H9 (cell line): ENCODE measurements around the gene IGDCC3. TPM values are rescaled to one million over a fixed set of nuclear protein-coding genes. Genes with fewer than 3 reads are reported as not detected.
A peak's percentile ranks its signal among the peaks of the same experiment; 100 is the strongest.

Experiments
- DNase-seq: peaks from one replicate; pipeline ENCODE4 v3.0.0-alpha.2; 2017
- H2AFZ ChIP-seq: one replicate; pipeline ENCODE4 v1.6.1; 2013; ENCODE audit warnings: mild to moderate bottlenecking, low read length, control low read depth, moderate library complexity
- H2AK5ac ChIP-seq: 2 replicates; pipeline ENCODE4 v1.6.1; 2013; ENCODE audit warnings: low read length, control low read depth, mixed read lengths; ENCODE audit not compliant: insufficient read length
- H2BK120ac ChIP-seq: one replicate; pipeline ENCODE4 v1.6.1; 2013; ENCODE audit warnings: low read depth, mild to moderate bottlenecking, low read length, control low read depth, inconsistent platforms; ENCODE audit not compliant: poor library complexity, severe bottlenecking
- H2BK12ac ChIP-seq: 2 replicates; pipeline ENCODE4 v1.6.1; 2013; ENCODE audit warnings: low read length, control low read depth, mixed read lengths, low read depth; ENCODE audit not compliant: insufficient read length
- H2BK15ac ChIP-seq: 2 replicates; pipeline ENCODE4 v1.6.1; 2013; ENCODE audit warnings: low read depth, low read length, control low read depth
- H2BK20ac ChIP-seq: one replicate; pipeline ENCODE4 v1.6.1; 2013; ENCODE audit warnings: low read depth, mild to moderate bottlenecking, low read length, control low read depth, inconsistent platforms; ENCODE audit not compliant: poor library complexity, severe bottlenecking
- H2BK5ac ChIP-seq: 2 replicates; pipeline ENCODE4 v1.6.1; 2013; ENCODE audit warnings: low read length, control low read depth, mixed read lengths; ENCODE audit not compliant: insufficient read length
- H3K14ac ChIP-seq: 2 replicates; pipeline ENCODE4 v1.6.1; 2013; ENCODE audit warnings: low read length, control low read depth; ENCODE audit not compliant: insufficient read depth
- H3K18ac ChIP-seq: 2 replicates; pipeline ENCODE4 v1.6.1; 2013; ENCODE audit warnings: low read depth, mild to moderate bottlenecking, mixed read lengths, low read length, control low read depth; ENCODE audit not compliant: insufficient read length
- H3K23ac ChIP-seq: 2 replicates; pipeline ENCODE4 v1.6.1; 2013; ENCODE audit warnings: low read length, control low read depth, mixed read lengths, low read depth; ENCODE audit not compliant: insufficient read length
- H3K23me2 ChIP-seq: 2 replicates; pipeline ENCODE4 v1.6.1; 2013; ENCODE audit warnings: low read depth, mild to moderate bottlenecking, mixed read lengths, low read length, control low read depth; ENCODE audit not compliant: insufficient read length, poor library complexity, severe bottlenecking
- H3K27ac ChIP-seq: 2 replicates; pipeline ENCODE4 v1.5.1; 2013; ENCODE audit warnings: low read length, control low read depth, mixed read lengths, low read depth; ENCODE audit not compliant: insufficient read length
- H3K27me3 ChIP-seq: 2 replicates; pipeline ENCODE4 v1.6.1; 2013; ENCODE audit warnings: low read length, control low read depth, inconsistent platforms; ENCODE audit not compliant: insufficient read depth
- H3K4ac ChIP-seq: 2 replicates; pipeline ENCODE4 v1.6.1; 2013; ENCODE audit warnings: low read depth, mild to moderate bottlenecking, control low read depth, inconsistent platforms, low read length, moderate library complexity
- H3K4me1 ChIP-seq: 2 replicates; pipeline ENCODE4 v1.6.1; 2013; ENCODE audit warnings: low read length, control low read depth, inconsistent platforms; ENCODE audit not compliant: insufficient read depth
- H3K4me2 ChIP-seq: 2 replicates; pipeline ENCODE4 v1.6.1; 2013; ENCODE audit warnings: low read length, control low read depth, mixed read lengths; ENCODE audit not compliant: insufficient read length, insufficient read depth
- H3K56ac ChIP-seq: 2 replicates; pipeline ENCODE4 v1.6.1; 2013; ENCODE audit warnings: low read depth, mild to moderate bottlenecking, mixed read lengths, low read length, control low read depth; ENCODE audit not compliant: insufficient read length
- H3K79me1 ChIP-seq: 2 replicates; pipeline ENCODE4 v1.6.1; 2013; ENCODE audit warnings: low read depth, mild to moderate bottlenecking, moderate library complexity, low read length, control low read depth, inconsistent platforms; ENCODE audit not compliant: insufficient read depth, poor library complexity, severe bottlenecking
- H3K79me2 ChIP-seq: 2 replicates; pipeline ENCODE4 v1.6.1; 2013; ENCODE audit warnings: low read length, control low read depth, inconsistent platforms; ENCODE audit not compliant: insufficient read depth
- H3K9ac ChIP-seq: 2 replicates; pipeline ENCODE4 v1.6.1; 2013; ENCODE audit warnings: low read length, control low read depth, mixed read lengths; ENCODE audit not compliant: insufficient read length; ENCODE audit errors: extremely low read depth
- H3K9me3 ChIP-seq: one replicate; pipeline ENCODE4 v1.6.1; 2013; ENCODE audit warnings: low read depth, low read length, inconsistent platforms; ENCODE audit not compliant: control insufficient read depth
- H3T11ph ChIP-seq: one replicate; pipeline ENCODE4 v1.6.1; 2013; ENCODE audit warnings: mild to moderate bottlenecking, low read length, control low read depth, inconsistent platforms
- H4K20me1 ChIP-seq: one replicate; pipeline ENCODE4 v1.6.1; 2013; ENCODE audit not compliant: control insufficient read depth, insufficient read length, insufficient read depth
- H4K5ac ChIP-seq: 2 replicates; pipeline ENCODE4 v1.6.1; 2013; ENCODE audit warnings: low read depth, mild to moderate bottlenecking, mixed read lengths, low read length, control low read depth; ENCODE audit not compliant: insufficient read length
- H4K8ac ChIP-seq: replicated peaks from 2 replicates; pipeline ENCODE4 v1.6.1; 2013; ENCODE audit warnings: low read length, control low read depth, mixed read lengths, low read depth; ENCODE audit not compliant: insufficient read length
- H4K91ac ChIP-seq: 2 replicates; pipeline ENCODE4 v1.6.1; 2013; ENCODE audit warnings: low read depth, mild to moderate bottlenecking, moderate library complexity, mixed read lengths, low read length, control low read depth; ENCODE audit not compliant: insufficient read length
- H3K27ac Mint-ChIP-seq, 3 experiments: 2 replicates in 2 of 3; 3 replicates in 1 of 3; pipeline ENCODE4 v1.8.0; 2020 to 2021; ENCODE audit warnings: mixed read lengths in 3 of 3, mild to moderate bottlenecking in 1 of 3, moderate library complexity in 1 of 3
- H3K27me3 Mint-ChIP-seq: 2 replicates; pipeline ENCODE4 v1.8.0; 2021; ENCODE audit warnings: low read depth, mild to moderate bottlenecking, moderate library complexity, mixed read lengths
- H3K36me3 Mint-ChIP-seq, 3 experiments: 2 replicates in 2 of 3; 3 replicates in 1 of 3; pipeline ENCODE4 v1.8.0; 2020 to 2021; ENCODE audit warnings: low read depth in 3 of 3, mixed read lengths in 3 of 3; ENCODE audit not compliant: insufficient read depth in 1 of 3
- H3K4me1 Mint-ChIP-seq, 2 experiments: 2 replicates each; pipeline ENCODE4 v1.8.0; 2020; ENCODE audit warnings: mixed read lengths in 2 of 2
- H3K4me3 Mint-ChIP-seq, 2 experiments: 2 replicates in 1 of 2; 3 replicates in 1 of 2; pipeline ENCODE4 v1.8.0; 2020 to 2021; ENCODE audit warnings: mild to moderate bottlenecking in 2 of 2, mixed read lengths in 2 of 2, moderate library complexity in 1 of 2
- H3K9me3 Mint-ChIP-seq, 2 experiments: 2 replicates in 1 of 2; 3 replicates in 1 of 2; pipeline ENCODE4 v1.8.0; 2020; ENCODE audit warnings: mild to moderate bottlenecking in 2 of 2, mixed read lengths in 2 of 2, moderate library complexity in 1 of 2
- CTCF ChIP-seq: fragments of 200-600 bp; sonication (generic); conservative IDR thresholded peaks from 3 replicates; pipeline ENCODE4 v1.8.0; 2021; ENCODE audit warnings: antibody characterized with exemption, mild to moderate bottlenecking
- WGBS: extraction: QIAGEN DNeasy Blood & Tissue Kit; methylation state at CpG from one replicate; pipeline ENCODE4 v1.1.7; 2013; ENCODE audit warnings: missing lambda C conversion rate, low lambda C conversion rate, mixed read lengths; ENCODE audit not compliant: insufficient read length; ENCODE audit errors: extremely low coverage; 5-methylcytosine and 5-hydroxymethylcytosine counted together
- total RNA-seq: library from RNA; stranded (reverse); gene quantifications from 2 replicates; pipeline ENCODE4 v1.2.1, GENCODE V29; 2021

The IGDCC3 gene
- total RNA-seq, 1 experiment from 2014 or later = 18.9 TPM

- peak overlapping the region in 1 of 2 experiments; percentile 20; a peak in 1 of 5 replicates for H3K4me3 Mint-ChIP-seq
- peak overlapping the region in 2 of 3 experiments; percentile 37 to 40; a peak in 2 of 7 replicates for H3K27ac Mint-ChIP-seq
- Histone ChIP-seq H3K4me1 (peaks cover 13% of the 10 kb centered on the region; the same call in 1 of the 2 replicates), H3K79me1 (no peaks in the 10 kb centered on the region), H2AFZ (no peak overlapping the region), H2BK5ac (no peak overlapping the region), H4K20me1 (no peaks in the 10 kb centered on the region), H3K18ac (no peak overlapping the region), H3K27me3 (no peaks in the 10 kb centered on the region), H3K79me2 (no peaks in the 10 kb centered on the region; the same call in 1 of the 2 replicates), H3K9ac (no peak overlapping the region), H3K4ac (no peak overlapping the region), H4K91ac (no peak overlapping the region), H4K8ac (no peak overlapping the region), H3K4me2 (no peak overlapping the region), H2AK5ac (no peak overlapping the region), H3K14ac (no peak overlapping the region), H2BK120ac (no peak overlapping the region), H3T11ph (no peak overlapping the region), H2BK15ac (no peak overlapping the region), H4K5ac (no peak overlapping the region), H2BK20ac (no peak overlapping the region), H3K56ac (no peak overlapping the region), H3K23me2 (no peaks in the 10 kb centered on the region), H2BK12ac (no peak overlapping the region), H3K9me3 (no peaks in the 10 kb centered on the region), H3K23ac (no peak overlapping the region), H3K27ac (no peak overlapping the region)
- H3K36me3 Mint-ChIP-seq = peaks cover 9 to 14% (median 10%) of the 10 kb centered on the region in 3 experiments; a peak in 5 of 7 replicates
- WGBS = no CpG with 5 or more reads among the region's 19 CpGs
- peaks cover 62 to 68% of the 10 kb centered on the region in 2 experiments for H3K4me1 Mint-ChIP-seq
- H3K9me3 Mint-ChIP-seq = no peaks in the 10 kb centered on the region
- H3K27me3 Mint-ChIP-seq = no peaks in the 10 kb centered on the region; the same call in 1 of the 2 replicates
- no peak for DNase-seq
- TF ChIP-seq CTCF = no peak
Measured at GRCh38 chr15:65335278-65336055, 42.3 kb downstream of the IGDCC3 start.
